Measurements from ENCODE around the gene GPR45.

Gene GPR45, protein sequence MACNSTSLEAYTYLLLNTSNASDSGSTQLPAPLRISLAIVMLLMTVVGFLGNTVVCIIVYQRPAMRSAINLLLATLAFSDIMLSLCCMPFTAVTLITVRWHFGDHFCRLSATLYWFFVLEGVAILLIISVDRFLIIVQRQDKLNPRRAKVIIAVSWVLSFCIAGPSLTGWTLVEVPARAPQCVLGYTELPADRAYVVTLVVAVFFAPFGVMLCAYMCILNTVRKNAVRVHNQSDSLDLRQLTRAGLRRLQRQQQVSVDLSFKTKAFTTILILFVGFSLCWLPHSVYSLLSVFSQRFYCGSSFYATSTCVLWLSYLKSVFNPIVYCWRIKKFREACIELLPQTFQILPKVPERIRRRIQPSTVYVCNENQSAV

DNA sequence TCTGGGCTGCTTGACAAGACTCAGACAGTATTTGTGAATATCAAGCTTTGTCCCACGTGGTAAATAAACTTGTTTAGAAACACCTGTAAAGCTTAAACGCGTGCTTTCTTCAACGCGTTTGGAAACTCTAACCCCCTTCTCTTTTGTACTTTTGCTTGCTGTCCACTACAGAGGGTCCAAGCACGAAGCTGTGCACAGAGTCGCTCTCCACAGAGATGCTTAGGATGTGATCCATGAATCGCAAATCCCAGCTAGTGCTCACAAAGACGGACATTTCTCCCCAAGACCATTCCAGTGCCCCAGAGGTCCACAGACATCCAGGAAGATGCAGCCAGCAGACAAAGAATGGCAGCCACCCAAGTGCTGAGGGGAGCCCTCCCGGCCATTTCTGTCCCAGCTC, at the start of gene GPR45:
TSS of gene GPR45 (plus strand) at position 301 of the 400 bp plus-strand sequence. CDS start 116 bp downstream, outside the sequence.
- no peaks in the 10 kb centered on the region for H3K36me3 ChIP-seq (ENCODE audit: control insufficient read depth in 5 of 5, insufficient read depth in 5 of 5, low read length in 5 of 5)
- no peak within 1 kb of the TSS for H3K9ac ChIP-seq (ENCODE audit: low read length in 5 of 5)
- no peak within 1 kb of the TSS for H3K4me3 ChIP-seq (ENCODE audit: low read depth in 1 of 5, low read length in 5 of 5)
- H3K9me3 ChIP-seq (ENCODE audit: control insufficient read depth in 5 of 5, low read length in 5 of 5): no peaks in the 10 kb centered on the region
- no peak within 1 kb of the TSS for H3K27ac ChIP-seq (ENCODE audit: low read depth, low read length)
- peaks cover 0 to 5% (median 4%) of the 10 kb centered on the region in 5 donors for H3K4me1 ChIP-seq (ENCODE audit: control insufficient read depth in 5 of 5, insufficient read depth in 5 of 5, low read length in 5 of 5)
- H3K27me3 ChIP-seq (ENCODE audit: control insufficient read depth in 5 of 5, insufficient read depth in 4 of 5, low read length in 5 of 5): peaks cover 0 to 3% (median 0%) of the 10 kb centered on the region in 5 donors

DNA sequence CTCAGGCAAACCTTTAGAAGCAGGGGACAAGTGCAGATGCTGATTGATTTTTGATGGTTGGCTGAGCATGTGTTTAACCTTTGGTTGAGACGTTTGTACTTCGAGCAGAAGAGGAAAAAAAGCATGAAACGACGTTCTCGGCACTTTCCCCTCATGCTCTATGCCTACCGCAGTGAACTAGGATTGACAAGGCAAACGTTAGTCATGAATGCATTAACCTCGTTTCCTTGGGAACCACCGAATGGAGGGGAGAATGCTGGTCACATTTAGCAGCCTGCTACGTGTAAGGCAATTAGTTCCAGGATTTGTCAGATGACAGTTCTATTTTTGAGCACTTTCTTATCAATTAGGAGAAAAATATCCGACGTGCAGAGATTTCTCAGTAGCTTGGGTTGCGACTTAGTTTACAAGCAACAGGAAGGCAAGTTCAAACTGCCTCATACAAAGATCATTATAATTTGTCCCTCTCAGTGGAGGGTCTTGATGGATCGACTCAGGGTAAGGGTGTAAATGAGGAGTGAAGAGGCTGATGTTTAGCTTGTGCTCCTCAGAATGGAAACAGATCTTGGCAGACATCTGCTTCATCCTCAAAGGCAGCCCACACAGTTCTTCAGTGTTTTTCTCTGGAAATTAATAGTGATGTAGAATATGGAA, 47.4 kb upstream of the GPR45 start:
- no peaks in the 10 kb centered on the region for H3K4me1 ChIP-seq (ENCODE audit: control insufficient read depth in 5 of 5, insufficient read depth in 5 of 5, low read length in 5 of 5)
- H3K4me3 ChIP-seq (ENCODE audit: low read depth in 1 of 5, low read length in 5 of 5): no peak overlapping the region
- no peak overlapping the region for H3K27ac ChIP-seq (ENCODE audit: low read depth, low read length)
- H3K27me3 ChIP-seq (ENCODE audit: control insufficient read depth in 5 of 5, insufficient read depth in 4 of 5, low read length in 5 of 5): no peaks in the 10 kb centered on the region
- no peak overlapping the region for H3K9ac ChIP-seq (ENCODE audit: low read length in 5 of 5)
- H3K9me3 ChIP-seq (ENCODE audit: control insufficient read depth in 5 of 5, low read length in 5 of 5): peaks cover 0 to 3% (median 0%) of the 10 kb centered on the region in 5 donors
- H3K36me3 ChIP-seq (ENCODE audit: control insufficient read depth in 5 of 5, insufficient read depth in 5 of 5, low read length in 5 of 5): no peaks in the 10 kb centered on the region

DNA sequence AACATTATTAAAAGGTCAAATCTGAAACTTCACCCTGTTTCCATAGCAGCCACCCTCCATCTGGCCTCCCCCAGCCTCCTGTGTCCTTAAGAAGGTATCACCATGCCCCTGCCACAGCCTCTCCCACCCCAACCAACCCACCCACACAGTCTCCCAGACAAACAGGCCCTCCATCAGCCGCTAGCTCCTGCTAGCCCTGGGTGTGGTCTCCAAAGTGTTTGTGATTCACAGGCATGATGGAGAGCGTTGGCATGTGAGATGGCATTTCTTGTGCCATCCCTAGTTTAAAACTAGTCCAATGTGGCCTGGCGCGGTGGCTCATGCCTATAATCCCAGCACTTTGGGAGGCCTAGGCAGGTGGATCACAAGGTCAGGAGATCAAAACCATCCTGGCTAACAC, 44.9 kb upstream of the GPR45 start:
- H3K27ac ChIP-seq (ENCODE audit: low read depth, low read length): no peak overlapping the region
- no peak overlapping the region for H3K4me3 ChIP-seq (ENCODE audit: low read depth in 1 of 5, low read length in 5 of 5)
- H3K9me3 ChIP-seq (ENCODE audit: control insufficient read depth in 5 of 5, low read length in 5 of 5): no peaks in the 10 kb centered on the region
- H3K27me3 ChIP-seq (ENCODE audit: control insufficient read depth in 5 of 5, insufficient read depth in 4 of 5, low read length in 5 of 5): no peaks in the 10 kb centered on the region
- no peaks in the 10 kb centered on the region for H3K36me3 ChIP-seq (ENCODE audit: control insufficient read depth in 5 of 5, insufficient read depth in 5 of 5, low read length in 5 of 5)
- H3K4me1 ChIP-seq (ENCODE audit: control insufficient read depth in 5 of 5, insufficient read depth in 5 of 5, low read length in 5 of 5): no peaks in the 10 kb centered on the region
- H3K9ac ChIP-seq (ENCODE audit: low read length in 5 of 5): no peak overlapping the region

DNA sequence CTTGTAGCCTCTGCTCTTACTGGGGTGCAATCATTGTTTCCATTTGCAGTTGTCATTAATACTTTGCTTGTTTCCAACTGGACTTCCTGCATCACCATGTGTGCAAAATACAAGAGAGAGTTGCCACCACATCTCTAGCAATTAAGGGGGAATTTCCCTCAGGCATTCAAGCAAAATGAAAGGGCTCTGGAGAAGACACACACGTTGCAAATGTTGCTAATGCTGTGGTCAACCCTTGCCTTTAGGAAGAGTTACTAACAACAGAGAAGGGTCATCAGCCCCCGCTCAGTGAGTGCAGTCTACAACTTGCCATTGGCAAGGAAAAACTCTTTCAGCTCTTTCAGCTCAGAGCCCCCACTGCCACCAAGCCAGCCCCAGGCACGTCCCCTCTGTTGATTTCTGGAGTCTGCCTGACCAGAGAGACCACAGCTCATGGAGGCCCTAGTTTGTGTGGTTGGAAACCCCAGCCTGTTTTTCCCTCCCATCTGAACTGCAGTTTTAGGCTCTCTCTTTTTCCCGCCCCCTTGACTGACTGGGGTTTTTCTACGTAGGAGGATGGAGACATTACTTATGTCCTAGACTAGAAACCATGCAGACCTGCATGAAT, 25.9 kb upstream of the GPR45 start:
- Histone ChIP-seq H3K27ac (ENCODE audit: low read depth, low read length) (no peak overlapping the region), H3K36me3 (ENCODE audit: control insufficient read depth in 5 of 5, insufficient read depth in 5 of 5, low read length in 5 of 5) (no peaks in the 10 kb centered on the region), H3K9ac (ENCODE audit: low read length in 5 of 5) (no peak overlapping the region), H3K4me1 (ENCODE audit: control insufficient read depth in 5 of 5, insufficient read depth in 5 of 5, low read length in 5 of 5) (no peaks in the 10 kb centered on the region), H3K4me3 (ENCODE audit: low read depth in 1 of 5, low read length in 5 of 5) (no peak overlapping the region), H3K27me3 (ENCODE audit: control insufficient read depth in 5 of 5, insufficient read depth in 4 of 5, low read length in 5 of 5) (no peaks in the 10 kb centered on the region), H3K9me3 (ENCODE audit: control insufficient read depth in 5 of 5, low read length in 5 of 5) (no peaks in the 10 kb centered on the region)

DNA sequence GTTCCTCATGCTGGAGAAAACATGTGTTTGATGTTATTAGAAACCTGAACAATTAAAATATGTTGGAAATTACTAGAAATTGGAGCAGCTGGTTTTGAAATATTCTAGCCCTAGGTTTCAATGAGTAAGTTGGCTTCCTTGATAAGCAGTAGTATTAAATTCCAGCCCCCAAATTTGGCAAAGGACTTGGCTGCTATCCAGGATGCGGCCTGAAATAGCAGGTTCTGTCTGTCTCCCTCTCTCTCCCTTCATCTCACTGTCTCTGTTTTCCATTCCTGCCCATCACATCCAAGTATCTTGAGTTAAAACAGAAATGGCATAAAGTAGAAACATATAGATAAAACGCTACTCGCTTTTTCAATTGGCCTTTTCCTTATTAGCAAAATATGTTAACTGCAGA, 20.9 kb upstream of the GPR45 start:
- Histone ChIP-seq H3K27ac (ENCODE audit: low read depth, low read length) (no peak overlapping the region), H3K36me3 (ENCODE audit: control insufficient read depth in 5 of 5, insufficient read depth in 5 of 5, low read length in 5 of 5) (no peaks in the 10 kb centered on the region), H3K4me3 (ENCODE audit: low read depth in 1 of 5, low read length in 5 of 5) (no peak overlapping the region), H3K4me1 (ENCODE audit: control insufficient read depth in 5 of 5, insufficient read depth in 5 of 5, low read length in 5 of 5) (no peaks in the 10 kb centered on the region), H3K27me3 (ENCODE audit: control insufficient read depth in 5 of 5, insufficient read depth in 4 of 5, low read length in 5 of 5) (no peaks in the 10 kb centered on the region), H3K9me3 (ENCODE audit: control insufficient read depth in 5 of 5, low read length in 5 of 5) (no peaks in the 10 kb centered on the region), H3K9ac (ENCODE audit: low read length in 5 of 5) (no peak overlapping the region)

DNA sequence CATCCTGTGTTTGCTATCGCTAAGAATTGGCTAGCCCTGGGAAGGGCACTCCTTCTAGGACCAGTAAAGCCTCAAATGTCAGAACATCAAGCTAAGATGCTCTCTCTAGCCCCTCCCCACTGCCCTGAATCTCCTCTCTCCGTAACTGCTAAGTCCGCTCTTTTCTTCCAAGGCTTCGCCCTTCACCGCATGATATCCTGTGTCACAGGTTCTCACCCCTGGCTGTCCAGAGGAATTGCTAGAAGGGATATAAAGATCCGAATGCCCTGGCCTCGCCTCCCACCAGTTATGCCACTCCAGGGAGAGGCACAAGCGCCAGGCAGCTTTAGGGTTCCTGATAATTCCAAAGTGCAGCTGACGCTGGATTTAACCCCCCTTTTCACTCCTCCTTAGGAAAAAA, 17.1 kb upstream of the GPR45 start:
- H3K9ac ChIP-seq (ENCODE audit: low read length in 5 of 5): no peak overlapping the region
- H3K9me3 ChIP-seq (ENCODE audit: control insufficient read depth in 5 of 5, low read length in 5 of 5): no peaks in the 10 kb centered on the region
- H3K4me3 ChIP-seq (ENCODE audit: low read depth in 1 of 5, low read length in 5 of 5): no peak overlapping the region
- no peaks in the 10 kb centered on the region for H3K27me3 ChIP-seq (ENCODE audit: control insufficient read depth in 5 of 5, insufficient read depth in 4 of 5, low read length in 5 of 5)
- no peaks in the 10 kb centered on the region for H3K36me3 ChIP-seq (ENCODE audit: control insufficient read depth in 5 of 5, insufficient read depth in 5 of 5, low read length in 5 of 5)
- no peaks in the 10 kb centered on the region for H3K4me1 ChIP-seq (ENCODE audit: control insufficient read depth in 5 of 5, insufficient read depth in 5 of 5, low read length in 5 of 5)
- no peak overlapping the region for H3K27ac ChIP-seq (ENCODE audit: low read depth, low read length)

DNA sequence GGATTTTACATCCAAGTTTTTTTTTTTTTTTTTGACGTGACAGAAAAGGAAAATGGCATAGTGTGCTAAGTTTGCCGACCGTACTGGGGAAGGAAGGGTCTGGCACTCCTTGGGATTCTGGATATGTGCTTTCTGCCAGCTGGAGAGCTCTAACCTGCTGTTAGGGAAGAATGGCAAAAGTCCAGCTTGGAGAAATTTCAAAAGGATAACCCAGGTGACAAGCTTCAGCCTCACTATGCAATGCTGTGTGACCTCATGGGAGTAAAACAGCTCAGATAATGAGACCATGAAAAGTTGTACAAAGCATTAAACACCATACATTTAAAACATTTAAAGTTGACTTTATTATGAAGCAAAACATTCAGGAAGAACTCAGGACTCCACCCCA, 10.3 kb upstream of the GPR45 start:
- H3K36me3 ChIP-seq (ENCODE audit: control insufficient read depth in 5 of 5, insufficient read depth in 5 of 5, low read length in 5 of 5): no peaks in the 10 kb centered on the region
- H3K4me1 ChIP-seq (ENCODE audit: control insufficient read depth in 5 of 5, insufficient read depth in 5 of 5, low read length in 5 of 5): peaks cover 0 to 3% (median 0%) of the 10 kb centered on the region in 5 donors
- no peak overlapping the region for H3K9ac ChIP-seq (ENCODE audit: low read length in 5 of 5)
- H3K27ac ChIP-seq (ENCODE audit: low read depth, low read length): no peak overlapping the region
- no peak overlapping the region for H3K4me3 ChIP-seq (ENCODE audit: low read depth in 1 of 5, low read length in 5 of 5)
- no peaks in the 10 kb centered on the region for H3K9me3 ChIP-seq (ENCODE audit: control insufficient read depth in 5 of 5, low read length in 5 of 5)
- H3K27me3 ChIP-seq (ENCODE audit: control insufficient read depth in 5 of 5, insufficient read depth in 4 of 5, low read length in 5 of 5): peaks cover 0 to 2% (median 0%) of the 10 kb centered on the region in 5 donors

DNA sequence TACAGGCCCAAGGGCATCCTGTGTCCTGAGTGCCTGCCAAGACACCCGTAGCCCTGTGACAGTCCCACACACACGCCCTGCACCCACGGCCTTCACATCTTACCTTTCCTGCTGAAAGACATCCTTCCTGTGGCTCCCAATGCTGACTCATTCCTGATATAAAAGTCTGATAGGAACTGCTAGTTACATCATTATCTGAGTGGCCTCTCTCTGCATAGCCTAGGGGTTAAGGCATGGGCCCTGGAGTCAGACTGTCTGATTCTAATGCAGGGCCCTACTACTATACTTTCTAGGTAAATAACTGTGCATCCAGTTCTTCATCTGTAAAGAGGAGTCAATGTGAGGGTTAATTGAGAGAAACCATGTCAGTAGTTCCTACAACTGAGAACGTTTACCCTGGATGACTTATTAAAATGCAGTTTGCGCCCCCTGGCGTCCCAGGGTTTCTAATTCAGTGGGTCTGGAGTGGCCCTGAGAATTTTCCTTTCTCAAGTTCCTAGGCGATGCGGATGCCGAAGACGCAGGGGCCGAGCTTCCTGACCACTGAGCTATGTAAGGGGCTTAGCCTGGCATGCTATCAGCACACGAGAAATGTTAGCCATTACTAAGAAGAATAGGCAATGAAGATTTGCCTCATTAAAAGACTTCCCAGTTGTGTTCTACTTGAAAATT, 6.0 kb upstream of the GPR45 start:
- H3K9me3 ChIP-seq (ENCODE audit: control insufficient read depth in 5 of 5, low read length in 5 of 5): no peaks in the 10 kb centered on the region
- H3K4me1 ChIP-seq (ENCODE audit: control insufficient read depth in 5 of 5, insufficient read depth in 5 of 5, low read length in 5 of 5): peaks cover 0 to 7% (median 4%) of the 10 kb centered on the region in 5 donors
- no peak overlapping the region for H3K27ac ChIP-seq (ENCODE audit: low read depth, low read length)
- no peak overlapping the region for H3K4me3 ChIP-seq (ENCODE audit: low read depth in 1 of 5, low read length in 5 of 5)
- H3K36me3 ChIP-seq (ENCODE audit: control insufficient read depth in 5 of 5, insufficient read depth in 5 of 5, low read length in 5 of 5): no peaks in the 10 kb centered on the region
- H3K9ac ChIP-seq (ENCODE audit: low read length in 5 of 5): no peak overlapping the region
- H3K27me3 ChIP-seq (ENCODE audit: control insufficient read depth in 5 of 5, insufficient read depth in 4 of 5, low read length in 5 of 5): peaks cover 0 to 3% (median 0%) of the 10 kb centered on the region in 5 donors

DNA sequence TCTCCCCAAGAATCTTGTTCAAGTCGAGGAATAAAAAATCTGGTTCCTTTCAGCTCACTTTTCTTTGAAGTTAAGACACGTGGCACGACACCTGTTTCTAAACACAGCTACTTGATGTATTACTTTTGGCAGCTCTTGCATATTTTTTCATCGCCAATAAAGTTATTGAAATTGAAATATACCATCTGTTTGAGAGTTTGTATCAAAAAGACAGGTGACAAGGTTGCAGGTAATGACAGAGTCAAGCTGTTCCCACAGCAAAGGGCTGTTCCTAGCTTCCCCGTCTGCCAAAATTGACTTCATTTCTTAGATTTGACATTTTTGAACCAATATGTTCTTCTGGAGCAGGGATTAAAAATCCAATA, 5.5 kb upstream of the GPR45 start:
- Histone ChIP-seq H3K9ac (ENCODE audit: low read length in 5 of 5) (no peak overlapping the region), H3K9me3 (ENCODE audit: control insufficient read depth in 5 of 5, low read length in 5 of 5) (no peaks in the 10 kb centered on the region), H3K36me3 (ENCODE audit: control insufficient read depth in 5 of 5, insufficient read depth in 5 of 5, low read length in 5 of 5) (no peaks in the 10 kb centered on the region), H3K27ac (ENCODE audit: low read depth, low read length) (no peak overlapping the region), H3K4me1 (ENCODE audit: control insufficient read depth in 5 of 5, insufficient read depth in 5 of 5, low read length in 5 of 5) (peaks cover 0 to 7% (median 4%) of the 10 kb centered on the region in 5 donors), H3K27me3 (ENCODE audit: control insufficient read depth in 5 of 5, insufficient read depth in 4 of 5, low read length in 5 of 5) (peaks cover 0 to 3% (median 0%) of the 10 kb centered on the region in 5 donors), H3K4me3 (ENCODE audit: low read depth in 1 of 5, low read length in 5 of 5) (no peak overlapping the region)

Data from subcutaneous abdominal adipose tissue (tissue), 5 donors.